Ovary (tissue), 3 donors: ENCODE results near the gene SETD6.

ENCODE experiments used
- EP300 ChIP-seq: sonication (generic); formaldehyde crosslinking; IDR thresholded peaks from one replicate; pipeline ENCODE4 v1.6.1; 2017; ENCODE audit warnings: antibody characterized with exemption
- POLR2A ChIP-seq: fragments of 450-650 bp; IDR thresholded peaks from one replicate; pipeline ENCODE4 v1.6.1; 2017; ENCODE audit warnings: antibody characterized with exemption, mild to moderate bottlenecking, moderate library complexity
- TF ChIP-seq, protein P1 (sequence below), 3 donors: fragments of 450-650 bp in 2 of 3; fragments of 200-600 bp in 1 of 3; IDR thresholded peaks; one replicate each; pipeline versions ENCODE4 v1.5.1 to v1.8.0; 2016 to 2022; ENCODE audit warnings: antibody characterized with exemption in 3 of 3, mild to moderate bottlenecking in 1 of 3
- donor health status: DM: no; HTN: no; CAD: no.

DNA sequence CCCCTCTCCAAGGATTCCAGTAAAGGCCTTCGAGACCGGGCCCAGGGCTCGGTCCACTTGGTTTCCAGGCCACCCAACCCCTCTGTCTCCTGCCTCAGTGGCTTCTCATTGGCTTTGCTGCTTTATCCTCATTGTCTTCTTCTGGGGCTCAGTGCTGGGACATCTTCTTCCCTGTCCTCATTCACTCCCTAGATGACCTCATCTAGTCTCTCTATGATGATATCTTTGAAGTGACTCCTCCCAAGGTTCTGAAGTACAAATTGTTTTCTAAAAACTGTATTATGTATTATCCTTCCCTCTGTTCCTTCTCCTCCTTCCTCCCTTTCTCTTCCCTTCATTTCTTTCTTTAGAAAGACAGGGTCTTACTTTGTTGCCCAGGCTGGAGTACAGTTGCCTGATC, 42.5 kb upstream of the SETD6 start:
- TF ChIP-seq, protein P1, sequence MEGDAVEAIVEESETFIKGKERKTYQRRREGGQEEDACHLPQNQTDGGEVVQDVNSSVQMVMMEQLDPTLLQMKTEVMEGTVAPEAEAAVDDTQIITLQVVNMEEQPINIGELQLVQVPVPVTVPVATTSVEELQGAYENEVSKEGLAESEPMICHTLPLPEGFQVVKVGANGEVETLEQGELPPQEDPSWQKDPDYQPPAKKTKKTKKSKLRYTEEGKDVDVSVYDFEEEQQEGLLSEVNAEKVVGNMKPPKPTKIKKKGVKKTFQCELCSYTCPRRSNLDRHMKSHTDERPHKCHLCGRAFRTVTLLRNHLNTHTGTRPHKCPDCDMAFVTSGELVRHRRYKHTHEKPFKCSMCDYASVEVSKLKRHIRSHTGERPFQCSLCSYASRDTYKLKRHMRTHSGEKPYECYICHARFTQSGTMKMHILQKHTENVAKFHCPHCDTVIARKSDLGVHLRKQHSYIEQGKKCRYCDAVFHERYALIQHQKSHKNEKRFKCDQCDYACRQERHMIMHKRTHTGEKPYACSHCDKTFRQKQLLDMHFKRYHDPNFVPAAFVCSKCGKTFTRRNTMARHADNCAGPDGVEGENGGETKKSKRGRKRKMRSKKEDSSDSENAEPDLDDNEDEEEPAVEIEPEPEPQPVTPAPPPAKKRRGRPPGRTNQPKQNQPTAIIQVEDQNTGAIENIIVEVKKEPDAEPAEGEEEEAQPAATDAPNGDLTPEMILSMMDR (IDR thresholded peaks at IDR 0.05): no peak
- no peak for TF ChIP-seq EP300
- no peak for TF ChIP-seq POLR2A
